HUES64 (cell line): ENCODE measurements around the gene YPEL3. TPM values are rescaled to one million over a fixed set of nuclear protein-coding genes. Genes with fewer than 3 reads are reported as not detected.

Experiments
- H3K27ac ChIP-seq: 2 replicates; pipeline ENCODE4 v1.7.0; 2013; ENCODE audit warnings: low read depth, low read length, inconsistent platforms
- H3K27me3 ChIP-seq: 2 replicates; pipeline ENCODE4 v1.6.1; 2013; ENCODE audit warnings: mild to moderate bottlenecking, low read length; ENCODE audit not compliant: insufficient read depth
- H3K36me3 ChIP-seq: 2 replicates; pipeline ENCODE4 v1.6.1; 2013; ENCODE audit warnings: mild to moderate bottlenecking, low read length; ENCODE audit not compliant: insufficient read depth
- H3K4me1 ChIP-seq: 2 replicates; pipeline ENCODE4 v1.6.1; 2013; ENCODE audit warnings: mild to moderate bottlenecking, low read length, moderate library complexity; ENCODE audit not compliant: insufficient read depth
- H3K4me3 ChIP-seq: 2 replicates; pipeline ENCODE4 v1.5.1; 2013; ENCODE audit warnings: mild to moderate bottlenecking, low read length, moderate library complexity
- H3K9ac ChIP-seq: 2 replicates; pipeline ENCODE4 v1.6.1; 2013; ENCODE audit warnings: mild to moderate bottlenecking, low read depth, low read length
- H3K9me3 ChIP-seq: 2 replicates; pipeline ENCODE4 v1.6.1; 2013; ENCODE audit warnings: low read depth, low read length; ENCODE audit not compliant: insufficient read depth
- WGBS: fragments of 150-250, 120-280 bp; methylation state at CpG from one replicate; pipeline ENCODE4 v1.1.7; 2013; ENCODE audit warnings: missing lambda C conversion rate; 5-methylcytosine and 5-hydroxymethylcytosine counted together
- polyA plus RNA-seq, 2 experiments: library from polyadenylated mRNA; stranded (reverse); fragments of 50-300 nt; gene quantifications; one replicate each; pipeline ENCODE4 v1.2.3, GENCODE V29; 2013

Gene YPEL3
- polyA plus RNA-seq (2013, experiment 1 of 2) = 22.9 TPM
- polyA plus RNA-seq (2013, experiment 2 of 2) = 29.7 TPM

GRCh38 chr16:30096105-30096861 is at the start of gene YPEL3:
Gene YPEL3, minus strand, starts transcription at chr16:30096213. Its CDS starts 731 bp downstream, at chr16:30095482.
- Histone ChIP-seq H3K9ac (peak within 1 kb of the TSS; percentile 71), H3K9me3 (peaks cover 21% of the 10 kb centered on the region), H3K27ac (peak within 1 kb of the TSS; percentile 83), H3K4me3 (peak within 1 kb of the TSS; percentile 50), H3K36me3 (peaks cover 2% of the 10 kb centered on the region; the same call in 1 of the 2 replicates), H3K4me1 (peaks cover 7% of the 10 kb centered on the region; the same call in 1 of the 2 replicates), H3K27me3 (no peaks in the 10 kb centered on the region)
- WGBS = 10% methylated on average over 77 of the region's 77 CpGs

- H3K27ac ChIP-seq = no peak overlapping the region
- H3K4me1 ChIP-seq = no peaks in the 10 kb centered on the region
- no peak overlapping the region for H3K9ac ChIP-seq
- peaks cover 7% of the 10 kb centered on the region for H3K9me3 ChIP-seq
- no peaks in the 10 kb centered on the region for H3K27me3 ChIP-seq
- WGBS = 82% methylated on average over 1 of the region's 1 CpG
- H3K36me3 ChIP-seq = no peaks in the 10 kb centered on the region
- H3K4me3 ChIP-seq = no peak overlapping the region
Measured at GRCh38 chr16:30145657-30146056, 49.6 kb upstream of the YPEL3 start.

- no peaks in the 10 kb centered on the region for H3K27me3 ChIP-seq
- no CpG with 5 or more reads among the region's 1 CpG for WGBS
- H3K27ac ChIP-seq = no peak overlapping the region
- H3K9me3 ChIP-seq = peaks cover 7% of the 10 kb centered on the region
- H3K36me3 ChIP-seq = no peaks in the 10 kb centered on the region
- H3K4me3 ChIP-seq = no peak overlapping the region
- H3K9ac ChIP-seq = no peak overlapping the region
- H3K4me1 ChIP-seq = no peaks in the 10 kb centered on the region
Measured at GRCh38 chr16:30144917-30145316, 48.9 kb upstream of the YPEL3 start.

GRCh38 chr16:30144017-30144416 is 48.0 kb upstream of the YPEL3 start:
- Histone ChIP-seq H3K9ac (no peak overlapping the region), H3K27me3 (no peaks in the 10 kb centered on the region), H3K9me3 (no peaks in the 10 kb centered on the region), H3K4me1 (no peaks in the 10 kb centered on the region), H3K4me3 (no peak overlapping the region), H3K36me3 (no peaks in the 10 kb centered on the region), H3K27ac (no peak overlapping the region)

GRCh38 chr16:30143347-30143702 is 47.3 kb upstream of the YPEL3 start:
- Histone ChIP-seq H3K27ac (no peak overlapping the region), H3K9ac (no peak overlapping the region), H3K4me1 (no peaks in the 10 kb centered on the region), H3K36me3 (no peaks in the 10 kb centered on the region), H3K27me3 (no peaks in the 10 kb centered on the region), H3K9me3 (no peaks in the 10 kb centered on the region), H3K4me3 (no peak overlapping the region)
- 90% methylated on average over 1 of the region's 2 CpGs for WGBS

- Histone ChIP-seq H3K27ac (no peak overlapping the region), H3K9me3 (no peaks in the 10 kb centered on the region), H3K4me1 (no peaks in the 10 kb centered on the region), H3K27me3 (no peaks in the 10 kb centered on the region), H3K36me3 (no peaks in the 10 kb centered on the region), H3K4me3 (no peak overlapping the region), H3K9ac (no peak overlapping the region)
- WGBS = 89% methylated on average over 13 of the region's 13 CpGs
Measured at GRCh38 chr16:30142672-30143346, 46.8 kb upstream of the YPEL3 start.

- Histone ChIP-seq H3K36me3 (no peaks in the 10 kb centered on the region), H3K9me3 (no peaks in the 10 kb centered on the region), H3K27me3 (no peaks in the 10 kb centered on the region), H3K9ac (no peak overlapping the region), H3K4me1 (no peaks in the 10 kb centered on the region), H3K27ac (no peak overlapping the region), H3K4me3 (no peak overlapping the region)
- WGBS = 100% methylated on average over 2 of the region's 2 CpGs
Measured at GRCh38 chr16:30141750-30142149, 45.7 kb upstream of the YPEL3 start.

GRCh38 chr16:30139583-30140481 is 43.8 kb upstream of the YPEL3 start:
- 86% methylated on average over 13 of the region's 13 CpGs for WGBS
- Histone ChIP-seq H3K4me1 (no peaks in the 10 kb centered on the region), H3K36me3 (no peaks in the 10 kb centered on the region), H3K9me3 (no peaks in the 10 kb centered on the region), H3K27ac (no peak overlapping the region), H3K27me3 (no peaks in the 10 kb centered on the region), H3K9ac (no peak overlapping the region), H3K4me3 (no peak overlapping the region)

GRCh38 chr16:30137897-30138296 is 41.9 kb upstream of the YPEL3 start:
- H3K9me3 ChIP-seq = no peaks in the 10 kb centered on the region
- WGBS = 84% methylated on average over 8 of the region's 8 CpGs
- H3K36me3 ChIP-seq = no peaks in the 10 kb centered on the region
- H3K9ac ChIP-seq = no peak overlapping the region
- H3K27me3 ChIP-seq = no peaks in the 10 kb centered on the region
- H3K4me1 ChIP-seq = no peaks in the 10 kb centered on the region
- H3K4me3 ChIP-seq = no peak overlapping the region
- no peak overlapping the region for H3K27ac ChIP-seq

- Histone ChIP-seq H3K36me3 (no peaks in the 10 kb centered on the region), H3K9ac (no peak overlapping the region), H3K27me3 (no peaks in the 10 kb centered on the region), H3K4me1 (no peaks in the 10 kb centered on the region), H3K27ac (no peak overlapping the region), H3K9me3 (no peaks in the 10 kb centered on the region), H3K4me3 (no peak overlapping the region)
- 95% methylated on average over 11 of the region's 11 CpGs for WGBS
Measured at GRCh38 chr16:30136971-30137605, 41.1 kb upstream of the YPEL3 start.
